CD14-positive monocyte (primary cell): ENCODE results near the gene UBQLN1. TPM values are rescaled to one million over a fixed set of nuclear protein-coding genes. Genes with fewer than 3 reads are reported as not detected.
"Not testable (repeated sequence)": the region's sequence is repeated elsewhere in the genome, so short reads cannot be mapped to it uniquely, and the experiment has no call there.

Experiments used
- DNase-seq, 3 donors: peaks; one replicate each; pipeline ENCODE4 v3.0.0-alpha.2; 2011 to 2022
- H2AFZ ChIP-seq: 2 replicates; pipeline ENCODE4 v1.6.0; 2012; ENCODE audit warnings: mild to moderate bottlenecking, low read depth, low read length, inconsistent platforms; ENCODE audit not compliant: insufficient read depth, poor library complexity, severe bottlenecking
- H3K27ac ChIP-seq, 2 donors: 1 replicate in 1 of 2; 2 replicates in 1 of 2; pipeline ENCODE4 v1.5.1; 2012 to 2013; ENCODE audit warnings: low read length in 2 of 2, control low read depth in 1 of 2, inconsistent platforms in 1 of 2, low read depth in 1 of 2, mild to moderate bottlenecking in 1 of 2
- H3K27me3 ChIP-seq, 2 donors: one replicate each; pipeline versions ENCODE4 v1.6.0 to v1.6.1; 2011 to 2013; ENCODE audit warnings: low read length in 2 of 2; ENCODE audit not compliant: control insufficient read depth in 2 of 2, insufficient read depth in 2 of 2
- H3K36me3 ChIP-seq, 2 donors: replicated peaks in 1 of 2; 1 replicate in 1 of 2; 2 replicates in 1 of 2; pipeline versions ENCODE4 v1.5.1 to v1.6.1; 2012 to 2013; ENCODE audit warnings: low read length in 2 of 2, control low read depth in 1 of 2, inconsistent platforms in 1 of 2, mild to moderate bottlenecking in 1 of 2; ENCODE audit not compliant: insufficient read depth in 2 of 2, control insufficient read depth in 1 of 2
- H3K4me1 ChIP-seq, 2 donors: 1 replicate in 1 of 2; 2 replicates in 1 of 2; pipeline versions ENCODE4 v1.5.1 to v1.6.1; 2012 to 2013; ENCODE audit warnings: low read length in 2 of 2, control low read depth in 1 of 2, inconsistent platforms in 1 of 2, mild to moderate bottlenecking in 1 of 2, moderate library complexity in 1 of 2; ENCODE audit not compliant: insufficient read depth in 2 of 2, control insufficient read depth in 1 of 2
- H3K4me2 ChIP-seq: replicated peaks from 2 replicates; pipeline ENCODE3; 2012; ENCODE audit warnings: low read length, moderate library complexity, mild to moderate bottlenecking; ENCODE audit not compliant: poor library complexity, severe bottlenecking; ENCODE audit errors: extremely low read depth
- H3K4me3 ChIP-seq, 3 experiments: fragments of 200-600 bp in 1 of 3; sonication (generic) in 1 of 3; replicated peaks in 1 of 3; 1 replicate in 2 of 3; 2 replicates in 1 of 3; pipeline ENCODE4 v1.5.1; 2011 to 2013; ENCODE audit warnings: low read length in 3 of 3, mild to moderate bottlenecking in 3 of 3, control low read depth in 2 of 3, low read depth in 2 of 3, inconsistent platforms in 1 of 3, moderate library complexity in 1 of 3
- H3K79me2 ChIP-seq: 2 replicates; pipeline ENCODE4 v1.6.0; 2012; ENCODE audit warnings: mild to moderate bottlenecking, control low read depth, inconsistent platforms, low read length, moderate library complexity; ENCODE audit not compliant: insufficient read depth
- H3K9ac ChIP-seq: 2 replicates; pipeline ENCODE4 v1.6.0; 2017; ENCODE audit warnings: low read length, mild to moderate bottlenecking; ENCODE audit not compliant: insufficient read depth, poor library complexity, severe bottlenecking
- H3K9me3 ChIP-seq, 2 donors: replicated peaks in 1 of 2; 1 replicate in 1 of 2; 2 replicates in 1 of 2; pipeline versions ENCODE4 v1.5.1 to v1.6.1; 2012 to 2013; ENCODE audit warnings: low read length in 2 of 2, control low read depth in 1 of 2; ENCODE audit not compliant: control insufficient read depth in 1 of 2, insufficient read depth in 1 of 2
- H4K20me1 ChIP-seq: 2 replicates; pipeline ENCODE4 v1.6.0; 2012; ENCODE audit warnings: mild to moderate bottlenecking, low read length, control low read depth, moderate library complexity; ENCODE audit not compliant: insufficient read depth
- H3K27ac Mint-ChIP-seq, 7 donors: one replicate each; pipeline ENCODE4 v1.8.0; 2020; ENCODE audit warnings: mild to moderate bottlenecking in 7 of 7, mixed read lengths in 7 of 7, moderate library complexity in 6 of 7, inconsistent platforms in 2 of 7
- H3K27me3 Mint-ChIP-seq, 3 donors: one replicate each; pipeline ENCODE4 v1.8.0; 2021 to 2022; ENCODE audit warnings: low read depth in 3 of 3, mild to moderate bottlenecking in 3 of 3, mixed read lengths in 3 of 3, moderate library complexity in 3 of 3, inconsistent platforms in 1 of 3
- H3K36me3 Mint-ChIP-seq, 2 donors: one replicate each; pipeline ENCODE4 v1.8.0; 2020; ENCODE audit warnings: mixed read lengths in 2 of 2, inconsistent platforms in 1 of 2, mild to moderate bottlenecking in 1 of 2
- H3K4me1 Mint-ChIP-seq: one replicate; pipeline ENCODE4 v1.8.0; 2020; ENCODE audit warnings: mild to moderate bottlenecking, mixed read lengths
- H3K4me3 Mint-ChIP-seq, 2 donors: one replicate each; pipeline ENCODE4 v1.8.0; 2020; ENCODE audit warnings: mild to moderate bottlenecking in 2 of 2, mixed read lengths in 2 of 2, moderate library complexity in 1 of 2
- H3K9me3 Mint-ChIP-seq, 7 donors: one replicate each; pipeline ENCODE4 v1.8.0; 2020 to 2022; ENCODE audit warnings: mixed read lengths in 7 of 7, mild to moderate bottlenecking in 6 of 7, moderate library complexity in 6 of 7, inconsistent platforms in 2 of 7
- CTCF ChIP-seq: fragments of 200-600 bp; IDR thresholded peaks from one replicate; pipeline ENCODE4 v1.8.0; 2022; ENCODE audit warnings: antibody characterized with exemption, mild to moderate bottlenecking
- WGBS: methylation state at CpG from one replicate; pipeline ENCODE4 v1.1.5; 2013; ENCODE audit warnings: missing lambda C conversion rate; ENCODE audit not compliant: insufficient coverage; 5-methylcytosine and 5-hydroxymethylcytosine counted together
- intact Hi-C, 2 donors: fragments of 100-400 bp; cut with micrococcal nuclease; formaldehyde crosslinking; loops; one replicate each; pipeline versions ENCODE4 v1.15.0 to v1.15.1; 2023
- polyA plus RNA-seq, 3 donors: library from polyadenylated mRNA; depleted of rRNA in 1 of 3; unstranded in 2 of 3; stranded (reverse) in 1 of 3; fragments of 300-500 nt in 2 of 3; fragments of >200 nt in 1 of 3; fragmentation: Illumina TruSeq in 2 of 3; gene quantifications; 1 replicate in 2 of 3; 2 replicates in 1 of 3; pipeline ENCODE4 v1.2.3, GENCODE V29; 2012 to 2021

UBQLN1 gene
- polyA plus RNA-seq, 3 donors = 45.9 to 52.9 (median 46.9) TPM

DNA sequence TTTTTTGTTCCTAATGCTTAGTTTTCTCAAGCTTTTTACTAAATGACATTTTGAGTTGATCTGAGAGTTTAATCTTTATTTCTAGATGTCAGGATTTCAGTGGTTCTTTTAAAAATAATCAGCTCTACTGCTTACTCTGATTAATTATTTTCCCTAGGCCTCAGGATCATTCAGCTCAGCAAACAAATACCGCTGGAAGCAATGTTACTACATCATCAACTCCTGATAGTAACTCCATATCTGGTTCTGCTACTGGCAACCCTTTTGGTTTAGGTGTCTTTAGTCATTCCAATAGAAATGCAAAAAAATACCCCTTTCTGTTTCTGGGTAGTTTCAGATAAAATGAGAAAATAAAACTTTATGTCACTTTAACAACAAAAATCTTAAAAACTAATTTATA, 90.5 kb downstream of the UBQLN1 start:
- Mint-ChIP-seq H3K27ac (no peak overlapping the region), H3K27me3 (peaks cover 4 to 9% (median 6%) of the 10 kb centered on the region in 3 donors), H3K36me3 (no peaks in the 10 kb centered on the region), H3K4me3 (no peak overlapping the region), H3K9me3 (peaks cover 0 to 7% (median 0%) of the 10 kb centered on the region in 7 donors), H3K4me1 (peaks cover 8% of the 10 kb centered on the region)
- Histone ChIP-seq H3K4me3 (no peak overlapping the region), H2AFZ (no peak overlapping the region), H3K9me3 (no peaks in the 10 kb centered on the region), H3K79me2 (no peaks in the 10 kb centered on the region), H3K4me1 (peaks cover 1 to 9% of the 10 kb centered on the region in 2 donors), H3K4me2 (no peak overlapping the region), H3K27me3 (peaks cover 0 to under 1% of the 10 kb centered on the region in 2 donors), H3K36me3 (no peaks in the 10 kb centered on the region), H3K9ac (no peak overlapping the region), H4K20me1 (no peaks in the 10 kb centered on the region), H3K27ac (no peak overlapping the region)
- no peak for TF ChIP-seq CTCF
- WGBS = 100% methylated on average over 1 of the region's 1 CpG
- intact Hi-C loops = no loop called here
- no peak for DNase-seq

GRCh38 chr9:83613298-83613697, 94.5 kb downstream of the UBQLN1 start:
- H3K4me3 ChIP-seq, H3K4me2 ChIP-seq, H3K36me3 ChIP-seq, H3K4me1 ChIP-seq, H3K4me3 Mint-ChIP-seq, H3K4me1 Mint-ChIP-seq, H3K27me3 ChIP-seq, H3K36me3 Mint-ChIP-seq, H3K27ac ChIP-seq, H2AFZ ChIP-seq, H4K20me1 ChIP-seq, H3K27ac Mint-ChIP-seq, H3K9ac ChIP-seq, intact Hi-C loops, DNase-seq, H3K79me2 ChIP-seq: not testable (repeated sequence)
- peaks cover 0 to 11% of the 10 kb centered on the region in 2 donors for H3K9me3 ChIP-seq
- 90% methylated on average over 3 of the region's 3 CpGs for WGBS
- peaks cover 10 to 26% (median 13%) of the 10 kb centered on the region in 3 donors for H3K27me3 Mint-ChIP-seq
- peaks cover 3 to 13% (median 9%) of the 10 kb centered on the region in 7 donors for H3K9me3 Mint-ChIP-seq

Other genes with a start within 250 kb of the UBQLN1 start
- 1 to 10 TPM; 2.8 to 9.8 (median 4.2) TPM for gene FRMD3, start 169.6 kb downstream of the UBQLN1 start, polyA plus RNA-seq
- gene IDNK, start 84.8 kb downstream of the UBQLN1 start, polyA plus RNA-seq = 10 to 100 TPM in 2 of 3 donors, 1 to 10 TPM in 1; 5.6 to 13.3 (median 10.6) TPM
- 1 to 10 TPM in 2 of 3 donors, under 1 TPM in 1; 0.71 to 1.5 (median 1.4) TPM for gene GKAP1, start 109.8 kb upstream of the UBQLN1 start, polyA plus RNA-seq
- gene KIF27, start 213.5 kb upstream of the UBQLN1 start, polyA plus RNA-seq = 1 to 10 TPM in 2 of 3 donors, under 1 TPM in 1; 0.58 to 1.3 (median 1.1) TPM